ENCODE results near the gene GOLGA6L10. TPM values are rescaled to one million over a fixed set of nuclear protein-coding genes. Genes with fewer than 3 reads are reported as not detected.
"Not testable (repeated sequence)": the region's sequence is repeated elsewhere in the genome, so short reads cannot be mapped to it uniquely, and the experiment has no call there.

The GOLGA6L10 gene
- total and polyA plus RNA-seq, 2 of the 4 experiments (the other 2 are of a cell fraction), result under 0.01 to 0.79 TPM

DNA sequence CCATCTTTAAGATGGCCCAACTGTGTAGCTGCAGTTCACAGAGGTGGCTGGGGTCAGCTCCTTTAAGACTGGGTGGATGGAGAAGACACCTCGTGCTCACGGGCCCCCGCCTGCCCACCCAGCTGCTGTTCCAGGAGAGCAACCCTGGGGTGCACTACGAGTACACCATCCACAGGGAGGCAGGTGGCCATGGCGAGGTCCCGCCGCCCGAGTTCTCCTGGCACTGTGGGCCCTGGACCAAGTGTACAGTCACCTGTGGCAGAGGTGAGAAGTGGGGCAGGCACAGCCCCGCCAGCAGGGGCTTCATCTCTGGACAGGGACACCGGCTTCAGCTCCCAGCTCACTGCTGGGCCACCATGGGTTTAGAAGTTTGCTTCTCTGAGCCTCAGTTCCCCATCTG lies 26.8 kb downstream of the GOLGA6L10 start:
- dilution Hi-C loops (cut with HindIII; ENCODE audit: low sequenced_read_pairs, unreplicated experiment); H2BK120ac ChIP-seq (ENCODE audit: low read depth, low read length); H3K36me3 ChIP-seq (ENCODE audit: control insufficient read depth, insufficient read depth, low read length); H3K79me1 ChIP-seq (ENCODE audit: low read depth in 1 of 2, low read length in 2 of 2); H2BK20ac ChIP-seq (ENCODE audit: low read depth, low read length); in situ Hi-C loops (cut with MboI; ENCODE audit: low sequenced_read_pairs); H3K27ac ChIP-seq (ENCODE audit: insufficient read depth, low read length); H3K27me3 ChIP-seq (ENCODE audit: control insufficient read depth, insufficient read depth, low read length); H4K91ac ChIP-seq (ENCODE audit: insufficient read depth, low read depth, low read length); CTCF ChIA-PET; H3K14ac ChIP-seq (replicated peaks; ENCODE audit: low read depth, low read length); H3K4me3 ChIP-seq (ENCODE audit: insufficient read depth, low read depth, low read length); H2BK5ac ChIP-seq (ENCODE audit: low read depth, low read length, poor library complexity, severe bottlenecking); intact Hi-C loops (cut with micrococcal nuclease); H3K18ac ChIP-seq (ENCODE audit: low read depth, low read length); H4K20me1 ChIP-seq (ENCODE audit: insufficient read depth, low read length); H4K8ac ChIP-seq (ENCODE audit: low read depth in 2 of 2, low read length in 2 of 2); H2AK5ac ChIP-seq (ENCODE audit: low read depth, low read length); H2AK9ac ChIP-seq (replicated peaks; ENCODE audit: low read depth, low read length, poor library complexity); ATAC-seq (ENCODE audit: low read depth); H3K9me1 ChIP-seq (ENCODE audit: insufficient read depth, low read length); H3K4me2 ChIP-seq (ENCODE audit: low read depth, low read length); H3K23ac ChIP-seq (ENCODE audit: low read depth, low read length); H3K4ac ChIP-seq (ENCODE audit: low read depth, low read length); H3K56ac ChIP-seq (ENCODE audit: extremely low read depth, insufficient read depth, low read length); H2AFZ ChIP-seq (replicated peaks; ENCODE audit: low read length, poor library complexity); H3K4me1 ChIP-seq (ENCODE audit: control insufficient read depth, insufficient read depth, low read length); H3K9ac ChIP-seq (ENCODE audit: low read depth, low read length); POLR2A ChIA-PET (ENCODE audit: unreplicated experiment); BruUV-seq (replicated peaks); H2BK15ac ChIP-seq (ENCODE audit: low read depth, low read length); H4K5ac ChIP-seq (ENCODE audit: low read depth, low read length); H3K9me3 ChIP-seq (ENCODE audit: control insufficient read depth, insufficient read depth, low read length); DNase-seq: not testable (repeated sequence)
- no CpG with 5 or more reads among the region's 10 CpGs for WGBS, 2 experiments (ENCODE audit: extremely low coverage in 2 of 2, insufficient read length in 1 of 2)

DNA sequence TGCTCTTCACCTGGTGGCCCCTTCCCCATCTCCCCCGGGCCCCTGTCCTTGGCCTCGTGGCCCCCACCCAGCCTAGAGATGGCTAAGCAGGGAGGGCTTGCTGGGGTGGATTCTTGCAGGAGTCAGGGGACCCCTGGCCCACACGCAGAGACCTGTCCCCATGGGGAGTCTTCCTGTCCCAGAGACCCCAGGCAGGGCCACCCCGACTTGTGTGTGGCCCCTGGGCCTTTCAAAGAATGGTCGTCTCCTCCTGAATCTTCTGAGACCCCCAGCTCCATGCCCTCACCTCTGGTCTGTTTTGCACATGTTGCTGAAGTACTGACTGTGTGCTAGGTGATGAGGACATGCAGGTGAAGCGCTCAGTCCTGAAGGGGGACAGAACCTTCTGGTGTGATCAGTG lies 28.4 kb downstream of the GOLGA6L10 start:
- H2BK20ac ChIP-seq (ENCODE audit: low read depth, low read length); in situ Hi-C loops (cut with MboI; ENCODE audit: low sequenced_read_pairs); intact Hi-C loops (cut with micrococcal nuclease); H4K5ac ChIP-seq (ENCODE audit: low read depth, low read length); POLR2A ChIA-PET (ENCODE audit: unreplicated experiment); H2AK5ac ChIP-seq (ENCODE audit: low read depth, low read length); H2AK9ac ChIP-seq (replicated peaks; ENCODE audit: low read depth, low read length, poor library complexity); H3K4me3 ChIP-seq (ENCODE audit: insufficient read depth, low read depth, low read length); H2BK15ac ChIP-seq (ENCODE audit: low read depth, low read length); H3K4me2 ChIP-seq (ENCODE audit: low read depth, low read length); H3K14ac ChIP-seq (replicated peaks; ENCODE audit: low read depth, low read length); H3K4me1 ChIP-seq (ENCODE audit: control insufficient read depth, insufficient read depth, low read length); ATAC-seq (ENCODE audit: low read depth); H3K9ac ChIP-seq (ENCODE audit: low read depth, low read length); dilution Hi-C loops (cut with HindIII; ENCODE audit: low sequenced_read_pairs, unreplicated experiment); H3K27me3 ChIP-seq (ENCODE audit: control insufficient read depth, insufficient read depth, low read length); H3K18ac ChIP-seq (ENCODE audit: low read depth, low read length); DNase-seq; H3K9me3 ChIP-seq (ENCODE audit: control insufficient read depth, insufficient read depth, low read length); H4K20me1 ChIP-seq (ENCODE audit: insufficient read depth, low read length); CTCF ChIA-PET; H4K91ac ChIP-seq (ENCODE audit: insufficient read depth, low read depth, low read length); H3K9me1 ChIP-seq (ENCODE audit: insufficient read depth, low read length); H2AFZ ChIP-seq (replicated peaks; ENCODE audit: low read length, poor library complexity); H4K8ac ChIP-seq (ENCODE audit: low read depth in 2 of 2, low read length in 2 of 2); H3K79me1 ChIP-seq (ENCODE audit: low read depth in 1 of 2, low read length in 2 of 2); H3K56ac ChIP-seq (ENCODE audit: extremely low read depth, insufficient read depth, low read length); H3K36me3 ChIP-seq (ENCODE audit: control insufficient read depth, insufficient read depth, low read length); H3K23ac ChIP-seq (ENCODE audit: low read depth, low read length); H3K4ac ChIP-seq (ENCODE audit: low read depth, low read length); H2BK120ac ChIP-seq (ENCODE audit: low read depth, low read length); H2BK5ac ChIP-seq (ENCODE audit: low read depth, low read length, poor library complexity, severe bottlenecking); BruUV-seq (replicated peaks); H3K27ac ChIP-seq (ENCODE audit: insufficient read depth, low read length): not testable (repeated sequence)
- WGBS, 2 experiments (ENCODE audit: extremely low coverage in 2 of 2, insufficient read length in 1 of 2), result no CpG with 5 or more reads among the region's 6 CpGs
